GM21619 (cell line): ENCODE measurements around the gene ARL14EPL.
"Not testable (repeated sequence)": the region's sequence is repeated elsewhere in the genome, so short reads cannot be mapped to it uniquely, and the experiment has no call there.

Source experiments
- ATAC-seq: cut with Tn5 transposase; IDR thresholded peaks from one replicate; pipeline ENCODE4 v1.9.1; 2021; ENCODE audit not compliant: unreplicated experiment

Gene ARL14EPL

DNA sequence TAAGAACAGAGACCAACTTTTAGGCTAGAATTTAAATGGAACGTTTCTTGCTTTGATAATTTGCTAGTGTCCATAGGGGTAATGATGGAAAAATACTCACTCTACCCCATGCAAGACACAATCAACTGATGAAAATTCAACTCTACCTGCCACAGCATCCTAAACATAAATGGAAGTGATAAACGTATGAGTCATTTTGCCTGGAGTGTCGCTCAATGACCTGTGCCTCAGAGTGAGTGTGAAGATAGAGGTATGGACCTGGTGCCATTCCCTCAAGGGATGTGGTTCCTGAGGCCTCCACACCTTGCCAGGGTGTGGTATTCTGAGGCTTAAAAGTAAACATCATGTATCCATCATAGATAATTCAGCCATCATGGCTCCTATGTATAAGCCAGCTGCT is 14.0 kb downstream of the ARL14EPL start:
- no peak for ATAC-seq

DNA sequence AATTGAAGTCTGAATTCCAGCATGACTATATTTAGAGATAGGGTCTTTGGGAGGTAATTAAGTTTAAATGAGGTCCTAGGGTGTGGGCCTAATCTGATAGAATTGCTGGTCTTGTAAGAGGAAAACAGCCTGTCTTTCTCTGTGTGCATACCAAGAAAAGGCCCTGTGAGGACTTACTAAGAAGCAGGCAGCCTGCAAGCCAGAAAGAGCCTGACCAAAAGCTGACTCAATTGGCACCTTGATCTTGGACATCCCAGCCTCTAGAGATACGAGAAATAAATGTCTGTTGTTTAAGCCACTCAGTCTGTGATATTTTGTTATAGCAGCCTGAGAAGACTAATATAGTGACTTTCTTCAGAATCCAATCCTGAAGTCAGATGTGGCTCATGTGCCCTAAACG is 14.6 kb downstream of the ARL14EPL start:
- no peak for ATAC-seq

DNA sequence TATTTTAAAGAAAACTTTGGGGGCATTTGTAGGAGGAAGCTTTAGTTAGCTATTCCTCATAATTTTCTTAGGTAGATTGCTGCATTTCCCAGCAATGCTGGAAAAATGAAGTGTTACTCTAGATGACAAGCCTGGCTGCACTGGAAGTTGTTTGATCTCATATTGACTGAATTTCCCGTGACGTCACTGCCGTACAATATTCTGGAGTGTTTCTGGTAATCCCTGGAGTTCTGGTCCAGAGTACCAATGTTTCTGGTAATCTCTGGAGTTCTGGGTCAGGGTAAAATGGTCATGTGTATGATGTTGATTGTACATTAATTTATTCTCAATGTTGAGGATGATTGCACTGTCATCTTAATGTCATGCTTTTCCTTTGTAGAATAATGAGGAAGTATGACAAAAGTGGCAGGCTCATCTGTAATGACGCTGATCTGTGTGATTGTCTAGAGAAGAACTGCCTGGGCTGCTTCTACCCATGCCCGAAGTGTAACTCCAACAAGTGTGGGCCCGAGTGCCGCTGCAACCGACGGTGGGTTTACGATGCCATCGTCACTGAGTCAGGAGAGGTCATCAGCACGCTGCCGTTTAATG is 26.2 kb downstream of the ARL14EPL start:
- no peak for ATAC-seq

DNA sequence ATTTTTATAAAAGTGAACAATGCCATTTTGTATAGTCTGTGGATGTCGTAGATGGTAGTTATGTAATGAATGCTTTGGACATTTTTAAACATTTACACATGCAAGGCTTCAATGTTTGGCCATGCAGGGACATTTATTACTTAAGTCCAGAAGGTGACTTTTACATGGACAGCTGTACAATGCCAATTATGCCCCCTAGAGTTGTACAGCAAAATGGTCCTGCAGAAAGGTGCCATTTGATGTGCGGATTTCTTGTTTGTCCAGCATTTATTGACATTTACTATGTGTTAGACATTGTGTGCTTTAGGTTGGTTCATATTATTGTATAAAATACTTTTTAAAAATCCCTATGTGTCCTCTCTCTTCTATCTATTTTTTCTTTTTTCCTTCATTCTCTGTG is 30.1 kb downstream of the ARL14EPL start:
- ATAC-seq, result no peak

DNA sequence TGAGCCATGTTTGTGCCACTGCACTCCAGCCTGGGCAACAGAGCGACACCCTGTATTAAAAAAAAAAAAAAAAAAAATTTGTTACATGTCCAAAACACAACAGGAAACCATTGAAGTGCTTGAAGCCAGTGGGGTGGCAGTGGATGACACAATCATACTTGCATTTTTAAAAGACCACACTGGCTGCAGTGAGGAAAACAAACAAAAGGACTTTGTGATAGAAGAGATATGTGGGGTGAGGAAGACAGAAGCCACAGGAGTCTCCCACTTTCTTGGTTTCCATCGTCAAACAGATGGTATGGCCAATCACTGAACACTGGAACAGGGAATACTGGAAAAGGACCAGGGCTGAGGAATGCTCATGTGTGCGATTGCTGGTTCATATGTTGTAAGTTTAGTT is 31.7 kb downstream of the ARL14EPL start:
- ATAC-seq, result no peak

DNA sequence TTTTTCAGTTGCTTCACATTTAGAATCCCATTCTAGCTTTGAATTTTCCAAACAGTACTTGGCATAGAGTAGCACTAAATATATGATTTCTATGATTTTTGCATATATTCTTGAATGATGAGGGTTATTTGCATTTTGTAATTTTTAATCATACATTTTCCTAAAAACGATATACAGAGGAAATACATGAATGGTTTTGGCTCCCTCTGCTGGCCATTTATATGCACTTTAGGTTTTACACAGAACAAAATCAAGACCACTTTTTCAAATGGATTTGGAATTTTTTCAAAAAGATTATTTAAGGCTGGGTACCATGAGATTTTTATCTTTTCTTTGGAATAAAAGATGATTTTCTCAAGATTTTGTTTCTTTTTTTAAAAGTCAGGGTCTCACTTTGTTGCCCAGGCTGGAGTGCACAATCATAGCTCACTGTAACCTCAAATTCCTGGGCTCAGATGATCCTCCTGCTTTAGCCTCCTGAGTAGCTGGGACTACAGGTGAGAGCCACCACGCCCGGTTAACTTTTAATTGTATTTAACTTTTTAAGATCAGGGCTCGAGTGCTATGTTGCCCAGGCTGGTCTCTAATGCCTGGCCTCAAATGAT is 35.9 kb downstream of the ARL14EPL start:
- ATAC-seq, result no peak

DNA sequence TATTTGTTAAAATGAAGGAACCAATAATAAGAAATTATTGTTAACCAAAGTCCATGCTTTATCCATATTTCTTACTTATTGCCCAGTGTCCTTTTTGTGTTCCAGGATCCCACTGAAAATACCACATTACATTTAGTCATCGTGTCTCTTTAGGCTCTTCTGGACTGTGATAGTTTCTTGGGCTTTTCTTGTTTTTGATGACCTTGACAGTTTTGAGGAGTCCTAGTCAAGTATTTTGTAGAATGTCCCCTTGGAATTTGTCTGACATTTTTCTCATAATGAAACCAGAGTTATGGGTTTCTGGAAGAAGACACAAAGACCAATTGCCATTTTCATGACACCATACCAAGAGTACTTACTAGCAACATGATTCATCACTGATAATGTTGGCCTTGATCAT is 38.9 kb downstream of the ARL14EPL start:
- ATAC-seq, result no peak

DNA sequence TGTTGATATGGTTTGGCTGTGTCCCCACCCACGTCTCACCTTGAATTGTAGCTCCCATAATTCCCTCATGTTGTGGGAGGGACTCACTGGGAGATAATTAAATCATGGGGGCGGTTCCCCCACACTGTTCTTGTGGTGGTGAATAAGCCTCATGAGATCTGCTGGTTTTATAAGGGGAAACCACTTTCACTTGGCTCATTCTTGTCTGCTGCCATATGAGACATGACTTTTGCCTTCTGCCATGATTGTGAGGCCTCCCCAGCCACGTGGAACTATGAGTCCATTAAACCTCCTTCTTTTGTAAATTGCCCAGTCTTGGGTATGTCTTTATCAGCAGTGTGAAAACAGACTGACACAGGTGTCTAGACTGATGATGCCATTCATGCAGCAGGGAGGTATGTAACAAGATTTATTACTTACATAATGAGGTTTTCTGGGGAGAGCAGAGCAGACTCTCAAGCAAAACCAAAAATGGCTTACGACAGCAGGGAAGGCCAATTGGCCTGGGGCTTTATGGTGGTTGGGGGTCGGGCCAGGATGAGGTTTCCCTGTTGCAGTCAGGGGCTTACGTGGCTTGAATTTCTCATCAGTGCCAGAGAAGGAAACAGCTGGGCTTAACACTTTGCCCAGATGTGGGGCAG is 43.0 kb downstream of the ARL14EPL start:
- ATAC-seq, result no peak

DNA sequence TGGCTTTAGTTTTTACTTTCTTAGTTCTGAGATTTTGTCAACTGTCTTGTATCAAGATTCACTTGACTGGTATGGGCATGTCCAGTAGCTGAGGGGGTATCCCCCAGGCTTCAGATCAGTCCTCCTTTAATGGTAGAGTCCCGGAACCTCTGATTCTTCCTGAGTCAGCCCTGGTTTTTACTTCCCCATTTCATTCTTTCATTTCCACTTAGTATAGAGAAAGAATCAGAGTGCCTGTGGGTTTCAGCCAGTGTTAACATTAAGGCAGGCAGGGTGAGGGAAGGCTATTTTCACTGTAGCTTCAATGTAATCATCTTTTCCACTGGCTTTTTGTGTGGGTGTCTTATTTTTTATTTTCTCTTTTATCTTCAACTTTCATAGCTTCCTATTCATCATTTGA is 44.2 kb downstream of the ARL14EPL start:
- ATAC-seq, result peak; percentile 99

DNA sequence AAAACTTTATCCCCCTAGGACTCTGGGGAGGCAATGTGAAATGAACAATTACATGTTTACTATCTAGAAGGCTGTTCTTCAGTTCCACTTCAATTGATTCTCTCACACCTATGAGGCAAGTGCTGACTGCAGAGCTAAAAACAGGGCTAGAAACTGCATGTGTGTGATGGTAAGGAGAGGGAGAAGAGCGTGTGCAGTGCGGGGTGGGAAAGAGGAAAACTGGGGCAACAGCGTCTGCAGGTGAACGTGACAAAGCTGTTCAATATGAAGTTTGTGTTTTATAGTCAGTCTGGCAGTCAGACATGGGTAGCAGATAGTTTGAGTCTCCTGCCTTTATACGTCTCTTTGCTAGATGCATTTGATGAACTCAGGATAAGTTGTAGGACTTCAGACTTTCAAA is 45.9 kb downstream of the ARL14EPL start:
- no peak for ATAC-seq

DNA sequence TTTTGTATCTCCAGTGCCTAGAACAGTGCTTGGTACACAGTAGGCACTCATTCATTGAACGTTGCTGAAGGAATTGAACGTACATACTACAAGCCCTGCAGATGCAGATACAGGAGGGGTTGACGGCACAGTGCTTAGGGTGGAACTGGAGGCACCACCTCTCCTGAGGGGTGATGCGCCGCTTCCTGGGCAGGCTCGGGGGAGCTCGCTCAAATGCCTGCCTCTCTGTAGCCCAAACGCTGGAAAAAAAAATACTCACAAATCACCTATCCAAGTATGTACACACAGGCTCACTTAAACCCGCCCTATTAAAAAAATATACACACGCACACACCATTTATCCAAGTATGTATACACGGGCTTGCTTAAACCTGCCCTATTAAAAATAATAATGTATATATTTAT is 52.0 kb downstream of the ARL14EPL start:
- ATAC-seq, result peak; percentile 41

DNA sequence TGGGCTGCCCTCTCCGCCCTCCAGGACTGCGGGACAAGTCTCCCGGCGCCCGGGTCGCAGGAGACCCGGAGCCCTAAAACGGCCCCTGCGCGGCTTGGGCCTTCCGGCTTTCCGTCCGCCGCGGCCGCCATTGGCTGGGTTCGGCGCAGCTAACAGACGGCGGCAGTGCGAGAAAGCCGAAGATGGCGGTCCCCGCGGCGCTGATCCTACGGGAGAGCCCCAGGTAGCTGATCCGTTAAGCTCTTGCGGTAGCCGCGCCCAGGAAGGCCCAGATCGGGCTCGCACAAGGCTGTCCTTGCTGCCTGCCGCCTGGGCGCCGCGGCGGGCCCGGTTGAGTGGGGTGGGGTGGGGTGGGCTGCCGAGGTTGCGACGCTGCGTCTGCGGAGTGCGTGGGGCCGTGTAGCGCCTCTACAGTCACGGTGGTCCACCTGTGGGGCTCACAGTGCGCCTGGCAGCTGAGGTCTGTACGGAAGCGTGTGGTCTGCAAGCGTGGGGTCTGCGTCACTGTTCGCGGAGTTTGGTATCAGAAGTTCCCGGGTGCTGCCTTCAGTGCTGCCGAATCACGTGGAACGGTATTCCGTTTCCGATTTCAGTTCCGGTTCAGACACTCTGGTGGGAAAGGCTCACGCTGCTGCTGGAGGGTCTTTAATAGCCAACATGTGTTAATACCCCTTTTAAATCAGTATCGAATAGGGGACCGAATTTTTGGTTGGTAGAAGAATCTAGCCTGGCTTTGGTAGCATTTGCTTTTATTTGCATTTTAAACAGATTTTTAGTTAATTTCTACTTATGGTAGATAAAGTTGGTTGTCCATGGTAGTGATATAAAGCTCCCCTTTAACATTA is 52.8 kb downstream of the ARL14EPL start, which contains the start of gene COMMD10:
Gene COMMD10, plus strand, starts transcription at position 155 of the 845 bp plus-strand sequence.
- ATAC-seq, result peak; percentile 85

DNA sequence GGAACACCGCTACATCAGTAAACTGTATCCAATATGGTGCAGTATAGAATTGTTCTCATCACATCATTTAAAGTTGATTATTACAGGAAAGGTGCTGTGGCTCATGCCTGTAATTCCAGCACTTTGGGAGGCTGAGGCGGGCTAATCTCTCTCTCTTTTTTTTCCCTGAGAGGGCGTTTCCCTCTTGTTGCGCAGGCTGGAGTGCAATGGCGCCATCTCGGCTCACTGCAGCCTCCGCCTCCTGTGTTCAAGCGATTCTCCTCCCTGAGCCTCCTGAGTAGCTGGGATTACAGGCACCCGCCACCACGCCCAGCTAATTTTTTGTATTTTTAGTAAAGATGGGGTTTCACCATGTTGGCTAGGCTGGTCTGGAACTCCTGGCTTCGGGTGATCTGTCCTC is 54.0 kb downstream of the ARL14EPL start:
- not testable (repeated sequence) for ATAC-seq

DNA sequence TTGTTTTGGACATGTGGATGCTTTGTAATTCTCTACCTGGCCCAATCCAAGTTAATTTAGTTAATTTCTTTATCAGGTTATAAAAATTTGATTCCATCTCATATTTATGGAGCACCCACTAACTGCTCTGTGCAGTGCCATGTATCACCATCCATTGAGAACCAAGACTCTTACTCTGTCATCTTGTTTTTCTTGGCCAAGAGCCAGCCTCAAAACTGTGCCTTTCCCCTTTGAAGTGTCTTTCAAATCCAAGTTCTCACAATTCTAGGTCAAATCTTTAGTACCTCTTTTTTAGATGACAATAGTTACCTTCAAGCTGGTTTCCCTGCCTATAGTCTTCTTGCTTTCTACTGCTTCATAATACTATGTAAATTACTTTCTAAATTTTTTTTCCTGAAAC is 55.8 kb downstream of the ARL14EPL start:
- ATAC-seq, result no peak

DNA sequence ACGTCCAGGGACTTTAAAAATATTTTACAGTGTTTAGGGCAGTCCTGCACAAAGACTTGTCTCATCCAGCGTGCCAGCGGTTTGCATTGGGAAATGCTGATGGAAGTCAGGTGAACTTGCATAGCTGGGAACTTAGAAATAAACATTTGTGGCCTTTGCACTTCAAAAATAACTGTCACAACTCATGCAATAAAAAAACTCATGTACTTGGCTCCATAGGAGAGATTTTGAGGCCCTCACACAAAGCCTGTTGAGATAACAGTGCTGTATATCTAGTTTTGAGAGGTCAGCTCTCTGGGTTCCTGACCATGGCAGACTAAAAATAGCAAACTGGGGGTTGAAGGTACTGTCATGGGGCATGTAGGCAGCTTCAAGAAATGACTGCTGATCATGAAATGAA is 58.0 kb downstream of the ARL14EPL start:
- ATAC-seq, result no peak

DNA sequence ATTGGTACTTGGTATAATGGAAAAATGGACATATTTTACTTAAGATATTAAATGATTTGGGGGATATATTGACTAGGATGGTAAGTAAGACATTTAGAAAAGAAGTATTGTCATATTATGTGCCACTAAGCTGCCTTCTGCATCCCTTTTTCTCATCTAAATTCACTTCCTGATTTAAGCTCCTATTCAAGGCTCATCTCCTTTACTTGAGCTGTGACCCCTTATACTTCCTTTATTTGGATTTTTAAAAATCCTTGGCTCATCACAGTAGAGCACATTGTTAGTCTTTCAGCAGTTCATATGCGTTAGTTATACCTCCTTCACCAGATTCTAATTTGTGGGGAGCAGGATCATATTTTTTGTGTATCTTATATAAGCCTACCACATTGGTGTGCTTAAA is 59.1 kb downstream of the ARL14EPL start:
- ATAC-seq, result no peak

DNA sequence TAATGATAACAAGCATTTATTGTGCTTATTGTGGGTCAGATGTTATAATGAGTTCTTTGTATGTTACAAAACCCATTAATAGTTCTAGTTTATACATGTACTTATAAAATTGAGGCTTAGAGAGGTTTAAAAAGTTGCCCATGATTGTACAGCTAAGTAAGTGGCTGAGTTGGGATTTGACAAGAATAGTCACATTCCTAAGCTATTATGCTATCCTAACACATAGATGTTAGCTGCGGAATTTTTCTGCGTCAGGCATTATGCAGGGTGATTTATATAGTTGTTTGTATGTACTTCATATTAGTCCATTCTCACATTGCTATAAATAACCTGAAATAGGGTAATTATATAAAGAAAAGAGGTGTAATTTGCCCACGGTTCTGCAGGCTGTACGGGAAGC is 65.0 kb downstream of the ARL14EPL start:
- ATAC-seq, result no peak

DNA sequence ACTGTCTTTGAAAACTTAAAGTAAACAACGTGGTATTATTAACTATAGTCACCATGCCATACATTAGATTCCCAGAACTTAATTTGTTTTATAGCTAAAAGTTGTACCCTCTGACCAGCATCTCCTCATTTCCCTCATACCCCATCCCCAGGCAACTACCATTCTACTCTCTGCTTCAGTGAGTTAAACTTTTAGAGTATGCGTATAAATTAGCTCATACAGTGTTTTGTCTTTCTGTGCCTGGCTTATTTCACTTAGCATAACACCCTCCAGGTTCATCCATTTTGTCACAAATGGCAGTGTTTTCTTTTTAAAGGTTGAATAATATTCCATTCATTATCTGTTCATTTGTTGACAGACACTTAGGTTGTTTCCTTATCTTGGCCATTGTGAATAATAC is 66.7 kb downstream of the ARL14EPL start:
- no peak for ATAC-seq

DNA sequence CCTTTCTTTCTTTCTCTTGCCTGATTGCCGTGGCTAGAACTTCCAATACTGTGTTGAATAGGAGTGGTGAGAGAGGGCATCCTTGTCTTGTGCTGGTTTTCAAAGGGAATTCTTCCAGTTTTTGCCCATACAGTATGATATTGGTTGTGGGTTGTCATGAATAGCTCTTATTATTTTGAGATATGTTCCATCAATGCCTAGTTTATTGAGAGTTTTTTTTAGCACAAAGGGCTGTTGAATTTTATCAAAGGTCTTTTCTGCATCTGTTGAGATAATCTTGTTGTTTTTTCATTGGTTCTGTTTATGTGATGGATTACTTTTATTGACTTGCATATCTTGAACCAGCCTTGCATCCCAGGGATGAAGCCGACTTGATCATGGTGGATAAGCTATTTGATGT is 72.7 kb downstream of the ARL14EPL start:
- not testable (repeated sequence) for ATAC-seq
